Measurements from ENCODE around the gene PPP1R7.

The PPP1R7 gene

DNA sequence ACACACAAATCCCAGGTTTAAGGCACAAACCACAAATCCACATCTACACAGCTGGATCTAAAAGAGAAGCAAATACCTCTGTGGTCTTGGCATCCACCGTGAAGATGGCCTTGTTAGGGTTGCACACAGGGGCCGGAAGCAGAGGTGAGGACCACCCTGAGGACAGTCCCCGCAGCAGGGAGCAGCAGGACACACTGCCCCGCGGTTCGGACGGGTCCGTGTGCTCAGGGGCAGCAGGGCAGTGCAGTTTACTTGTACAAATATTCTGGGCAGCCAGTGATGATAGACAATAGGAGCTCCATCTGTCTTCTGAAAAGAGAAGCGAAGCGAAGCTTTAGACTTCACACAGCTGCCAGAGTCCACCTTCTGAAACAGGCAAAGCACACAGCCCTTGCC, 9.8 kb upstream of the PPP1R7 start:
- no peaks in the 10 kb centered on the region for H3F3A ChIP-seq (ENCODE audit: low read depth)
- no peak overlapping the region for H2AFZ ChIP-seq (ENCODE audit: low read length)
- no peaks in the 10 kb centered on the region for H4K20me1 ChIP-seq (ENCODE audit: insufficient read depth, low read length, poor library complexity, severe bottlenecking)
- no peaks in the 10 kb centered on the region for H3K27me3 ChIP-seq (ENCODE audit: insufficient read depth, low read length, poor library complexity, severe bottlenecking)
- H3K36me3 ChIP-seq (ENCODE audit: insufficient read depth, low read length), result peaks cover 35% of the 10 kb centered on the region; the same call in 1 of the 2 replicates
- H3K9me3 ChIP-seq (ENCODE audit: insufficient read depth, low read depth, low read length), result no peaks in the 10 kb centered on the region
- no peaks in the 10 kb centered on the region for H3K4me1 ChIP-seq (ENCODE audit: insufficient read depth, low read length, poor library complexity, severe bottlenecking)
- peaks cover 13% of the 10 kb centered on the region; the same call in 1 of the 2 replicates for H3K79me2 ChIP-seq (ENCODE audit: insufficient read depth, low read length)
- H3K9me2 ChIP-seq (replicated peaks; ENCODE audit: low read depth, low read length), result no peaks in the 10 kb centered on the region
- no peak overlapping the region for H3K4me2 ChIP-seq (ENCODE audit: low read depth, low read length, poor library complexity, severe bottlenecking)
- no peak overlapping the region for H3K4me3 ChIP-seq (ENCODE audit: low read length, poor library complexity, severe bottlenecking)
- H3K9ac ChIP-seq (ENCODE audit: low read depth, low read length, poor library complexity, severe bottlenecking), result no peak overlapping the region
- TF ChIP-seq CTCF (conservative IDR thresholded peaks at IDR 0.05; ENCODE audit: low read length), result no peak
- no peak for TF ChIP-seq EZH2phosphoT487 (IDR thresholded peaks at IDR 0.05; ENCODE audit: borderline replicate concordance)

DNA sequence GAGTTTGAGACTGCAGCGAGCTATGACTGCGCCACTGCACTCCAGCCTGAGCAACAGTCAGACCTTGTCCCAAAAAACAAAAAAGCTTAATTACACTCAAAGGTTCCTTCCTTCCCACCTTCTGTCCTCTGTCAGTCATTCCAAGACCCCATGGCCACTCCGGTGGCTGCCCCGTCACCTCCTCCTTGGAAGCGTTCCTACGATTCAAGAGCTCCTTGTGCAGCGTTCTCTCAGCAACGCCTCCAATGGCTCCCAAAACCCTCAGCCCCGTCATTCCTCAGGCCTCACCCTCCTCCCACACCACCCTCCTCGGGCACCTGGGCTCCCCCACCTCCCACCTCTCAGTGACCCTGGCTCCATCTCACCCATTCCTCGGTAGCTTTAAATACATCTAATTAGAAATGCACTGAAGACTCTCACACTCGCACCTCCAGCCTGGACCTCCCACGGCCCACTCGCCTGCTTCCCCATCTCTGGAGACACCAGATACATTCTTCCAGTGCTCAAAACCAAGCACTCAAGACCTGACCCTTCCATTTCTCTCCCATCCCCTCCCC, 9.0 kb upstream of the PPP1R7 start:
- no peaks in the 10 kb centered on the region for H3K9me3 ChIP-seq (ENCODE audit: insufficient read depth, low read depth, low read length)
- H3F3A ChIP-seq (ENCODE audit: low read depth), result no peaks in the 10 kb centered on the region
- H2AFZ ChIP-seq (ENCODE audit: low read length), result no peak overlapping the region
- H3K79me2 ChIP-seq (ENCODE audit: insufficient read depth, low read length), result peaks cover 20% of the 10 kb centered on the region; the same call in 1 of the 2 replicates
- H3K36me3 ChIP-seq (ENCODE audit: insufficient read depth, low read length), result peaks cover 27% of the 10 kb centered on the region; the same call in 1 of the 2 replicates
- no peak overlapping the region for H3K9ac ChIP-seq (ENCODE audit: low read depth, low read length, poor library complexity, severe bottlenecking)
- TF ChIP-seq EZH2phosphoT487 (IDR thresholded peaks at IDR 0.05; ENCODE audit: borderline replicate concordance) (no peak), CTCF (conservative IDR thresholded peaks at IDR 0.05; ENCODE audit: low read length) (no peak)
- H3K9me2 ChIP-seq (replicated peaks; ENCODE audit: low read depth, low read length), result no peaks in the 10 kb centered on the region
- H3K4me3 ChIP-seq (ENCODE audit: low read length, poor library complexity, severe bottlenecking), result no peak overlapping the region
- no peaks in the 10 kb centered on the region for H3K27me3 ChIP-seq (ENCODE audit: insufficient read depth, low read length, poor library complexity, severe bottlenecking)
- no peak overlapping the region for H3K4me2 ChIP-seq (ENCODE audit: low read depth, low read length, poor library complexity, severe bottlenecking)
- peaks cover 3% of the 10 kb centered on the region for H4K20me1 ChIP-seq (ENCODE audit: insufficient read depth, low read length, poor library complexity, severe bottlenecking)
- no peaks in the 10 kb centered on the region for H3K4me1 ChIP-seq (ENCODE audit: insufficient read depth, low read length, poor library complexity, severe bottlenecking)

DNA sequence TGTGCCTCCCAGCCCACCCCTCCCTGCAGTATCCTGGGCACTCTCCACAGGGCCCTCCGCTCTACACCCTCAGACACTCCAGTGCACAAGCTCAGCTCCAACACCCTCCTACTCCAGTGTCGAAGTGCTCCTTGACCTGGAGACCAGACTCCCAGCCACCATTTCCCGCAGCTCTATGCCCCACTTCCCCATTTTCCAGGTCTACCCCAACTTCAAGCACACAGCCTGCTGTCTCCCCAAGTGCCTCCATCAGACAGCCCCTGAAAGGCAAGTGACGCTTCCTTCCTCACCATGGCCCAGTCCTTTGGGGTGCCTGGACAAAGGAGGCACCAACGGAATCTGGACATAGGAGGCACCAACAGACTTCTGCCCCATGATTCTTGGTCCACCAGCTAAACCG, 8.2 kb upstream of the PPP1R7 start:
- no peaks in the 10 kb centered on the region for H3K4me1 ChIP-seq (ENCODE audit: insufficient read depth, low read length, poor library complexity, severe bottlenecking)
- H3K79me2 ChIP-seq (ENCODE audit: insufficient read depth, low read length), result peaks cover 22% of the 10 kb centered on the region; the same call in 1 of the 2 replicates
- H3K27me3 ChIP-seq (ENCODE audit: insufficient read depth, low read length, poor library complexity, severe bottlenecking), result no peaks in the 10 kb centered on the region
- TF ChIP-seq CTCF (conservative IDR thresholded peaks at IDR 0.05; ENCODE audit: low read length) (no peak), EZH2phosphoT487 (IDR thresholded peaks at IDR 0.05; ENCODE audit: borderline replicate concordance) (no peak)
- no peaks in the 10 kb centered on the region for H3F3A ChIP-seq (ENCODE audit: low read depth)
- H3K4me3 ChIP-seq (ENCODE audit: low read length, poor library complexity, severe bottlenecking), result no peak overlapping the region
- H3K36me3 ChIP-seq (ENCODE audit: insufficient read depth, low read length), result peaks cover 24% of the 10 kb centered on the region; the same call in 1 of the 2 replicates
- no peaks in the 10 kb centered on the region for H3K9me3 ChIP-seq (ENCODE audit: insufficient read depth, low read depth, low read length)
- no peak overlapping the region for H2AFZ ChIP-seq (ENCODE audit: low read length)
- H3K9me2 ChIP-seq (replicated peaks; ENCODE audit: low read depth, low read length), result no peaks in the 10 kb centered on the region
- peaks cover 9% of the 10 kb centered on the region for H4K20me1 ChIP-seq (ENCODE audit: insufficient read depth, low read length, poor library complexity, severe bottlenecking)
- no peak overlapping the region for H3K4me2 ChIP-seq (ENCODE audit: low read depth, low read length, poor library complexity, severe bottlenecking)
- no peak overlapping the region for H3K9ac ChIP-seq (ENCODE audit: low read depth, low read length, poor library complexity, severe bottlenecking)

Data from Loucy (cell line).